Endothelial cell of umbilical vein (primary cell): ENCODE results near the gene PLEKHG1. TPM values are rescaled to one million over a fixed set of nuclear protein-coding genes. Genes with fewer than 3 reads are reported as not detected.

Experiments used
- BruUV-seq: library from RNA; stranded (reverse); fragments of 400-500 nt; replicated peaks from 2 replicates; lab custom pipeline; 2021; lab: Mats Ljungman, UMichigan
- CTCF ChIA-PET: fragments of 300-600, 350-600 bp; sonication (Branson Sonifier 250); formaldehyde crosslinking; loops from one replicate; lab custom pipeline; 2021; ENCODE audit warnings: antibody characterized with exemption, inconsistent platforms; lab: Charles Lee
- POLR2A ChIA-PET: fragments of 300-600, 350-600 bp; sonication (Branson Sonifier 250); formaldehyde crosslinking; loops from one replicate; lab custom pipeline; 2021; ENCODE audit warnings: antibody characterized with exemption, inconsistent platforms; lab: Charles Lee
- DNase-seq: peaks from one replicate; pipeline ENCODE4 v3.0.0-alpha.2; 2011; ENCODE audit warnings: low read depth, low spot score
- FAIRE-seq: peaks from 2 replicates; lab custom pipeline; 2011; peaks lifted over from hg19 to GRCh38; lab: Jason Lieb, UNC
- H2AFZ ChIP-seq: 2 replicates; pipeline ENCODE4 v1.6.0; 2012; ENCODE audit warnings: low read depth, low read length, control low read depth, inconsistent platforms
- H3K27ac ChIP-seq: 2 replicates; pipeline ENCODE4 v1.5.1; 2011; ENCODE audit warnings: low read depth, mild to moderate bottlenecking, control low read depth, low read length, moderate library complexity; ENCODE audit not compliant: insufficient read depth
- H3K27me3 ChIP-seq, 2 experiments: 2 replicates each; pipeline versions ENCODE4 v1.6.0 to v1.6.1; 2011; ENCODE audit warnings: low read length in 2 of 2, mixed read lengths in 1 of 2; ENCODE audit not compliant: control insufficient read depth in 2 of 2, insufficient read depth in 2 of 2
- H3K36me3 ChIP-seq, 2 experiments: 2 replicates in 1 of 2; 3 replicates in 1 of 2; pipeline ENCODE4 v1.5.1; 2011; ENCODE audit warnings: low read length in 2 of 2, mild to moderate bottlenecking in 1 of 2, moderate library complexity in 1 of 2; ENCODE audit not compliant: control insufficient read depth in 2 of 2, insufficient read depth in 2 of 2; ENCODE audit errors: extremely low read depth in 1 of 2
- H3K4me1 ChIP-seq: 3 replicates; pipeline ENCODE4 v1.5.1; 2011; ENCODE audit warnings: mild to moderate bottlenecking, low read length; ENCODE audit not compliant: control insufficient read depth, insufficient read depth; ENCODE audit errors: extremely low read depth
- H3K4me2 ChIP-seq: 2 replicates; pipeline ENCODE4 v1.6.1; 2011; ENCODE audit warnings: low read length, control low read depth, mixed read lengths; ENCODE audit not compliant: insufficient read depth
- H3K4me3 ChIP-seq, 3 experiments: fragments of 200-600 bp in 1 of 3; sonication (generic), shearing (Covaris generic) in 1 of 3; replicated peaks in 1 of 3; 2 replicates each; pipeline ENCODE4 v1.5.1; 2011 to 2016; ENCODE audit warnings: control low read depth in 3 of 3, low read length in 3 of 3, mild to moderate bottlenecking in 2 of 3, inconsistent platforms in 1 of 3, low read depth in 1 of 3, moderate library complexity in 1 of 3; ENCODE audit not compliant: insufficient read depth in 1 of 3
- H3K79me2 ChIP-seq: 2 replicates; pipeline ENCODE4 v1.6.0; 2012; ENCODE audit warnings: low read length, inconsistent platforms; ENCODE audit not compliant: control insufficient read depth, insufficient read depth
- H3K9ac ChIP-seq: replicated peaks from 2 replicates; pipeline ENCODE3; 2011; ENCODE audit warnings: low read length, control low read depth; ENCODE audit not compliant: insufficient read depth; ENCODE audit errors: extremely low read depth
- H3K9me1 ChIP-seq: replicated peaks from 3 replicates; pipeline ENCODE4 v1.6.0; 2011; ENCODE audit warnings: mild to moderate bottlenecking, low read length; ENCODE audit not compliant: control insufficient read depth, insufficient read depth; ENCODE audit errors: extremely low read depth
- H3K9me3 ChIP-seq: replicated peaks from 2 replicates; pipeline ENCODE4 v1.5.1; 2012; ENCODE audit warnings: low read length, inconsistent platforms; ENCODE audit not compliant: control insufficient read depth, insufficient read depth
- H4K20me1 ChIP-seq: replicated peaks from 2 replicates; pipeline ENCODE3; 2011; ENCODE audit warnings: mild to moderate bottlenecking, low read length; ENCODE audit not compliant: control insufficient read depth, insufficient read depth; ENCODE audit errors: extremely low read depth
- FOS ChIP-seq: IDR thresholded peaks from 2 replicates; pipeline ENCODE4 v1.6.1; 2011; ENCODE audit warnings: mild to moderate bottlenecking, low read length, moderate library complexity, borderline replicate concordance; ENCODE audit not compliant: insufficient read depth
- GATA2 ChIP-seq: IDR thresholded peaks from 2 replicates; pipeline ENCODE4 v1.7.0; 2011; ENCODE audit warnings: low read depth, mild to moderate bottlenecking, moderate library complexity, mixed read lengths, low read length; ENCODE audit not compliant: insufficient read length, insufficient read depth
- MYC ChIP-seq: IDR thresholded peaks from one replicate; pipeline ENCODE4 v1.6.1; 2011; ENCODE audit warnings: mild to moderate bottlenecking, low read depth, low read length
- dilution Hi-C: fragments of 300-500 bp; cut with MboI; formaldehyde crosslinking; loops from one replicate; pipeline ENCODE4 v1.15.0; 2019; ENCODE audit warnings: low sequenced_read_pairs; ENCODE audit not compliant: extremely low pct_ligation_motif_present
- intact Hi-C: fragments of 100-400 bp; cut with micrococcal nuclease; formaldehyde crosslinking; loops from one replicate; pipeline ENCODE4 v1.10.0; 2022
- polyA plus RNA-seq, 4 experiments: library from polyadenylated mRNA; depleted of rRNA in 3 of 4; stranded (reverse) in 3 of 4; unstranded in 1 of 4; fragments of >200 nt; gene quantifications; 2 replicates each; pipeline versions ENCODE4 v1.2.1 to v1.2.3, GENCODE V29; 2011 to 2012; ENCODE audit warnings: missing spikeins in 1 of 4
- total RNA-seq: library from RNA; stranded (reverse); gene quantifications from 2 replicates; pipeline ENCODE4 v1.2.3, GENCODE V29; 2021
- TF ChIP-seq, protein P1 (sequence below): IDR thresholded peaks from 2 replicates; pipeline ENCODE4 v1.6.1; 2011; ENCODE audit not compliant: insufficient read depth, insufficient read length
- TF ChIP-seq, protein P2 (sequence below), 2 donors: IDR thresholded peaks; 1 replicate in 1 of 2; 2 replicates in 1 of 2; pipeline ENCODE4 v1.5.1; 2011; ENCODE audit warnings: low read length in 2 of 2, mild to moderate bottlenecking in 2 of 2, moderate library complexity in 2 of 2, control low read depth in 1 of 2, inconsistent platforms in 1 of 2, low read depth in 1 of 2; ENCODE audit not compliant: insufficient read depth in 1 of 2; ENCODE audit errors: extremely low read depth in 1 of 2

The PLEKHG1 gene
- total and polyA plus RNA-seq, 2 donors (not counting 3 experiments of a cell fraction or from before 2014, with no cell fraction given) = 8.8 to 62.5 TPM

DNA sequence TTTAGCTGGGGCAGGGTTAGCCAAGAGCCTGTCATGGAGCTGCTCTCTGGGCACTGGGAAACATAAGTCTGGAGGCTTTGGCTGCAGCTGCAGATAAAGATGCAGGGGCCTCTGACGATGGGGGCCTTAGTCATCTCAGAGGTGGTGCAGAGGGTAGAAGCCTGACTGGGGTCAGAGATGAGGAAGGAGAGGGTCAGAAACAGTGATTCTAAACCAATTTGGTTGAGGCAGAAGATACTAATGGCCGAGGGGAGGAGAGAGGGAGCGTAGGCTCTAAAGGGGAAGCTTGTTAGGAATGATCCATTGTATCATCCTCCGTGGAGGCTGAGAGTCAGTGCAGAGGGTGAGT is 33.8 kb downstream of the PLEKHG1 start:
- intact Hi-C loops (no loop called here), dilution Hi-C loops (no loop called here)
- FAIRE-seq = no peak
- Histone ChIP-seq H3K9me1 (no peaks in the 10 kb centered on the region), H4K20me1 (no peaks in the 10 kb centered on the region), H3K36me3 (no peaks in the 10 kb centered on the region), H3K79me2 (no peaks in the 10 kb centered on the region), H3K9me3 (no peaks in the 10 kb centered on the region), H3K9ac (no peak overlapping the region), H3K4me1 (no peaks in the 10 kb centered on the region), H3K4me3 (no peak overlapping the region), H3K4me2 (no peak overlapping the region), H2AFZ (no peak overlapping the region), H3K27ac (no peak overlapping the region), H3K27me3 (no peaks in the 10 kb centered on the region)
- ChIA-PET POLR2A (no interaction called here), CTCF (interaction anchor here (2.1 to 2.2 kb wide), 2 partner anchors 33 to 215 kb away, joined by 7 to 8 read pairs; no protein-coding TSS in a partner anchor)
- no peak for DNase-seq
- BruUV-seq = no TSS peak
- TF ChIP-seq, protein P1, sequence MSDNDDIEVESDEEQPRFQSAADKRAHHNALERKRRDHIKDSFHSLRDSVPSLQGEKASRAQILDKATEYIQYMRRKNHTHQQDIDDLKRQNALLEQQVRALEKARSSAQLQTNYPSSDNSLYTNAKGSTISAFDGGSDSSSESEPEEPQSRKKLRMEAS = no peak
- TF ChIP-seq GATA2 (no peak), MYC (no peak), FOS (no peak)
- TF ChIP-seq, protein P2, sequence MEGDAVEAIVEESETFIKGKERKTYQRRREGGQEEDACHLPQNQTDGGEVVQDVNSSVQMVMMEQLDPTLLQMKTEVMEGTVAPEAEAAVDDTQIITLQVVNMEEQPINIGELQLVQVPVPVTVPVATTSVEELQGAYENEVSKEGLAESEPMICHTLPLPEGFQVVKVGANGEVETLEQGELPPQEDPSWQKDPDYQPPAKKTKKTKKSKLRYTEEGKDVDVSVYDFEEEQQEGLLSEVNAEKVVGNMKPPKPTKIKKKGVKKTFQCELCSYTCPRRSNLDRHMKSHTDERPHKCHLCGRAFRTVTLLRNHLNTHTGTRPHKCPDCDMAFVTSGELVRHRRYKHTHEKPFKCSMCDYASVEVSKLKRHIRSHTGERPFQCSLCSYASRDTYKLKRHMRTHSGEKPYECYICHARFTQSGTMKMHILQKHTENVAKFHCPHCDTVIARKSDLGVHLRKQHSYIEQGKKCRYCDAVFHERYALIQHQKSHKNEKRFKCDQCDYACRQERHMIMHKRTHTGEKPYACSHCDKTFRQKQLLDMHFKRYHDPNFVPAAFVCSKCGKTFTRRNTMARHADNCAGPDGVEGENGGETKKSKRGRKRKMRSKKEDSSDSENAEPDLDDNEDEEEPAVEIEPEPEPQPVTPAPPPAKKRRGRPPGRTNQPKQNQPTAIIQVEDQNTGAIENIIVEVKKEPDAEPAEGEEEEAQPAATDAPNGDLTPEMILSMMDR (IDR thresholded peaks at IDR 0.05; ENCODE audit: extremely low read depth in 1 of 2, insufficient read depth in 1 of 2, low read depth in 1 of 2, low read length in 2 of 2) = no peak
